ACC112 (cell line): ENCODE data around the gene PI4KA.
"Not testable (repeated sequence)": the region's sequence is repeated elsewhere in the genome, so short reads cannot be mapped to it uniquely, and the experiment has no call there.

ENCODE experiments used
- H2AFZ ChIP-seq: fragments of 200-600 bp; sonication (generic); one replicate; pipeline ENCODE4 v1.6.0; 2017; ENCODE audit warnings: antibody characterized with exemption, low read length; ENCODE audit not compliant: unreplicated experiment
- H3K27ac ChIP-seq: fragments of 200-600 bp; sonication (generic); 2 replicates; pipeline ENCODE4 v1.5.1; 2014; ENCODE audit warnings: low read depth, mild to moderate bottlenecking, antibody characterized with exemption, low read length, moderate library complexity
- H3K27me3 ChIP-seq: fragments of 200-600 bp; sonication (generic); 2 replicates; pipeline ENCODE4 v1.6.1; 2014; ENCODE audit warnings: mild to moderate bottlenecking, antibody characterized with exemption, low read length, moderate library complexity, mixed read lengths; ENCODE audit not compliant: insufficient read depth
- H3K36me3 ChIP-seq: fragments of 200-600 bp; sonication (generic); 2 replicates; pipeline ENCODE4 v1.6.1; 2016; ENCODE audit warnings: mild to moderate bottlenecking, antibody characterized with exemption, low read length, moderate library complexity, mixed read lengths; ENCODE audit not compliant: insufficient read depth
- H3K4me1 ChIP-seq: fragments of 200-600 bp; sonication (generic); one replicate; pipeline ENCODE4 v1.6.1; 2016; ENCODE audit warnings: low read length, mixed read lengths; ENCODE audit not compliant: insufficient read depth, unreplicated experiment, control insufficient read depth
- H3K4me3 ChIP-seq: fragments of 200-600 bp; sonication (generic); 2 replicates; pipeline ENCODE4 v1.5.1; 2014; ENCODE audit warnings: mild to moderate bottlenecking, low read depth, low read length
- H3K79me2 ChIP-seq: fragments of 200-600 bp; sonication (generic); one replicate; pipeline ENCODE4 v1.6.0; 2016; ENCODE audit warnings: low read length; ENCODE audit not compliant: control insufficient read depth, unreplicated experiment, insufficient read depth

Gene PI4KA

GRCh38 chr22:20699856-20700255, 158.8 kb downstream of the PI4KA start:
- not testable (repeated sequence) for H3K4me1 ChIP-seq, H3K79me2 ChIP-seq, H3K4me3 ChIP-seq, H2AFZ ChIP-seq, H3K27ac ChIP-seq, H3K36me3 ChIP-seq, H3K27me3 ChIP-seq

- H3K79me2 ChIP-seq, H3K27me3 ChIP-seq, H3K4me1 ChIP-seq, H3K4me3 ChIP-seq, H3K36me3 ChIP-seq, H3K27ac ChIP-seq, H2AFZ ChIP-seq: not testable (repeated sequence)
These were observed 161.0 kb downstream of the PI4KA start for GRCh38 chr22:20697481-20698113.

- H2AFZ ChIP-seq, H3K36me3 ChIP-seq: not testable (repeated sequence)
These were observed 162.6 kb downstream of the PI4KA start for GRCh38 chr22:20696056-20696455.

GRCh38 chr22:20695205-20695604, 163.4 kb downstream of the PI4KA start:
- H2AFZ ChIP-seq, H3K27ac ChIP-seq, H3K4me3 ChIP-seq, H3K27me3 ChIP-seq, H3K79me2 ChIP-seq, H3K4me1 ChIP-seq, H3K36me3 ChIP-seq: not testable (repeated sequence)

More at GRCh38 chr22:20696056-20696455, 162.6 kb downstream of the PI4KA start:
- not testable (repeated sequence) for H3K27me3 ChIP-seq, H3K4me1 ChIP-seq, H3K27ac ChIP-seq, H3K4me3 ChIP-seq, H3K79me2 ChIP-seq

- not testable (repeated sequence) for H2AFZ ChIP-seq, H3K27me3 ChIP-seq, H3K27ac ChIP-seq, H3K4me3 ChIP-seq, H3K36me3 ChIP-seq, H3K79me2 ChIP-seq, H3K4me1 ChIP-seq
These were observed 164.4 kb downstream of the PI4KA start for GRCh38 chr22:20694256-20694655.

GRCh38 chr22:20692926-20693325, 165.7 kb downstream of the PI4KA start:
- not testable (repeated sequence) for H3K27ac ChIP-seq, H3K4me3 ChIP-seq, H3K4me1 ChIP-seq, H2AFZ ChIP-seq, H3K27me3 ChIP-seq, H3K79me2 ChIP-seq, H3K36me3 ChIP-seq

GRCh38 chr22:20690586-20691317, 167.9 kb downstream of the PI4KA start:
- not testable (repeated sequence) for H3K27me3 ChIP-seq, H3K4me3 ChIP-seq, H3K27ac ChIP-seq, H2AFZ ChIP-seq, H3K4me1 ChIP-seq, H3K36me3 ChIP-seq, H3K79me2 ChIP-seq

GRCh38 chr22:20687356-20688172, 171.0 kb downstream of the PI4KA start:
- not testable (repeated sequence) for H3K27ac ChIP-seq, H3K79me2 ChIP-seq, H3K4me3 ChIP-seq, H3K36me3 ChIP-seq, H2AFZ ChIP-seq, H3K27me3 ChIP-seq, H3K4me1 ChIP-seq

GRCh38 chr22:20685764-20686163, 172.8 kb downstream of the PI4KA start:
- not testable (repeated sequence) for H3K4me1 ChIP-seq, H3K4me3 ChIP-seq, H3K36me3 ChIP-seq, H3K27me3 ChIP-seq, H3K27ac ChIP-seq, H3K79me2 ChIP-seq, H2AFZ ChIP-seq

GRCh38 chr22:20678792-20679435, 179.7 kb downstream of the PI4KA start:
- not testable (repeated sequence) for H3K79me2 ChIP-seq, H2AFZ ChIP-seq, H3K4me3 ChIP-seq, H3K27ac ChIP-seq, H3K36me3 ChIP-seq, H3K4me1 ChIP-seq
- H3K27me3 ChIP-seq: peaks cover 14% of the 10 kb centered on the region
